ENCODE data around the gene RAPSN.

Gene RAPSN

GRCh38 chr11:47411884-47412746 lies 36.8 kb downstream of the RAPSN start:
- H3K4me3 ChIP-seq (ENCODE audit: control insufficient read depth, low read depth, low read length), result no peak overlapping the region
- no peak for DNase-seq (ENCODE audit: low read depth)
- TF ChIP-seq, protein P1, sequence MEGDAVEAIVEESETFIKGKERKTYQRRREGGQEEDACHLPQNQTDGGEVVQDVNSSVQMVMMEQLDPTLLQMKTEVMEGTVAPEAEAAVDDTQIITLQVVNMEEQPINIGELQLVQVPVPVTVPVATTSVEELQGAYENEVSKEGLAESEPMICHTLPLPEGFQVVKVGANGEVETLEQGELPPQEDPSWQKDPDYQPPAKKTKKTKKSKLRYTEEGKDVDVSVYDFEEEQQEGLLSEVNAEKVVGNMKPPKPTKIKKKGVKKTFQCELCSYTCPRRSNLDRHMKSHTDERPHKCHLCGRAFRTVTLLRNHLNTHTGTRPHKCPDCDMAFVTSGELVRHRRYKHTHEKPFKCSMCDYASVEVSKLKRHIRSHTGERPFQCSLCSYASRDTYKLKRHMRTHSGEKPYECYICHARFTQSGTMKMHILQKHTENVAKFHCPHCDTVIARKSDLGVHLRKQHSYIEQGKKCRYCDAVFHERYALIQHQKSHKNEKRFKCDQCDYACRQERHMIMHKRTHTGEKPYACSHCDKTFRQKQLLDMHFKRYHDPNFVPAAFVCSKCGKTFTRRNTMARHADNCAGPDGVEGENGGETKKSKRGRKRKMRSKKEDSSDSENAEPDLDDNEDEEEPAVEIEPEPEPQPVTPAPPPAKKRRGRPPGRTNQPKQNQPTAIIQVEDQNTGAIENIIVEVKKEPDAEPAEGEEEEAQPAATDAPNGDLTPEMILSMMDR (IDR thresholded peaks at IDR 0.05; ENCODE audit: control insufficient read depth, insufficient read depth, low read depth, low read length, missing control alignments), result peak; percentile 92

GRCh38 chr11:47410370-47411264 lies 38.3 kb downstream of the RAPSN start:
- peak overlapping the region; percentile 84 for H3K4me3 ChIP-seq (ENCODE audit: control insufficient read depth, low read depth, low read length)
- TF ChIP-seq, protein P1 (IDR thresholded peaks at IDR 0.05; ENCODE audit: control insufficient read depth, insufficient read depth, low read depth, low read length, missing control alignments), result no peak
- DNase-seq (ENCODE audit: low read depth), result no peak

- DNase-seq (ENCODE audit: low read depth), result no peak
- TF ChIP-seq, protein P1 (IDR thresholded peaks at IDR 0.05; ENCODE audit: control insufficient read depth, insufficient read depth, low read depth, low read length, missing control alignments), result no peak
- H3K4me3 ChIP-seq (ENCODE audit: control insufficient read depth, low read depth, low read length), result peak overlapping the region; percentile 84
These were observed 39.2 kb downstream of the RAPSN start for GRCh38 chr11:47409440-47410369.

GRCh38 chr11:47408598-47409439 lies 40.1 kb downstream of the RAPSN start:
- H3K4me3 ChIP-seq (ENCODE audit: control insufficient read depth, low read depth, low read length), result peak overlapping the region; percentile 84
- no peak for DNase-seq (ENCODE audit: low read depth)
- TF ChIP-seq, protein P1 (IDR thresholded peaks at IDR 0.05; ENCODE audit: control insufficient read depth, insufficient read depth, low read depth, low read length, missing control alignments), result peak; percentile 4

DNA sequence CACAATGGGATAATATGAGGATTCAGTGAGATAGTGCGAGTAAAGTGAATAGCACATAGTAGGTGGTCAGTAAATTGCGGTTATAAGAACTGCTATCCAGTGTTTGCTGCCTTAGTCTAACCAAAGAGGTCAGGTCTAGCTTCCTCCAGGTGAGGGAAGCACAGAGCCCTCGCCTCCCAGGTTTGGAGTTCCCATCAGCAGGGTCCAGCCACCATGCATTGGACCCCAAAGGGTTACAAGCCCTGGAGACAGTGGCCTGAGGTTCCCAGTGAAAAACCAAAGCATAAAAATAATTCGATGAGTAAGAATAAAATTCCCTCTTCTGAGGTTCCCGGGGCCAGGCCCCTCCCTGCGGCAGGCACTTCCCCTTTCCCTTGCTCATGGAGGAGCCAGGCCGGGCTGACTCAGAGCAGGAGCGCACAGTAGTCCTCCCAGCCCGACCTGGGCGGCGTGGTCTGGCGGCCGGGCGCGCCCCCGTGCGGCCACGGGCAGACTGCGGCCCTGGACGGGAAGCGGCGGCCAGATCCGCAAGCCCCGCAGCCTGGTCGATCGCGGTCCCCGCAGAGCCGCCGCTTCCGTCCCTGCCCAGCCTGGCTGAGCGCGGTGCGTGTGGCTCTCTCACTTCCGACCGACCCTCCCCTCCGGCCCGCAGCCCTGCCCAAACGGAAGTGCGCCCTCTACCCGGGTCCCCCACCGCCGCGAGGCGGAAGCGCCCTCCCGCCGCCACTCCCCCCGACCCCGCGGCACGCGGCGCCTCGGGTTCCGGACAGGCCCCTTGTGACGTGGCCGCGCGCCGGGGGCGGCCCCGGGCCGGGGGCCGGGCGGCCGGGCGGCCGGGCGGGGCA lies 41.0 kb downstream of the RAPSN start, which contains the start of gene SLC39A13:
Gene SLC39A13 (plus strand): TSS at position 845 of the 845 bp plus-strand sequence. CDS start 1,505 bp downstream, outside the sequence.
- peak within 1 kb of the TSS; percentile 84 for H3K4me3 ChIP-seq (ENCODE audit: control insufficient read depth, low read depth, low read length)
- TF ChIP-seq, protein P1 (IDR thresholded peaks at IDR 0.05; ENCODE audit: control insufficient read depth, insufficient read depth, low read depth, low read length, missing control alignments), result peak; percentile 42
- DNase-seq (ENCODE audit: low read depth), result peak; percentile 83

Measured in AG09309 (cell line).